BJ (cell line): Measurements from ENCODE around the gene GAPVD1. TPM values are rescaled to one million over a fixed set of nuclear protein-coding genes. Genes with fewer than 3 reads are reported as not detected.

Source experiments
- CTCF ChIA-PET: fragments of 350-600 bp; formaldehyde crosslinking; extraction: SDS; loops from one replicate; lab custom pipeline; 2021; ENCODE audit warnings: antibody characterized with exemption, inconsistent platforms; lab: Yijun Ruan, JAX
- POLR2A ChIA-PET: fragments of 300-600 bp; sonication (Branson Sonifier 250); formaldehyde crosslinking; extraction: SDS; loops from one replicate; lab custom pipeline; 2021; ENCODE audit warnings: antibody characterized with exemption; lab: Charles Lee
- DNase-seq: peaks from one replicate; pipeline ENCODE4 v3.0.0-alpha.2; 2011; ENCODE audit warnings: low read depth
- H3K27me3 ChIP-seq: 2 replicates; pipeline ENCODE4 v1.6.0; 2011; ENCODE audit warnings: low read length; ENCODE audit not compliant: control insufficient read depth, insufficient read depth
- H3K36me3 ChIP-seq: 2 replicates; pipeline ENCODE4 v1.5.1; 2011; ENCODE audit warnings: low read length; ENCODE audit not compliant: control insufficient read depth, insufficient read depth
- H3K4me3 ChIP-seq: 2 replicates; pipeline ENCODE4 v1.5.1; 2011; ENCODE audit warnings: low read depth, mild to moderate bottlenecking, control low read depth, low read length
- polyA plus RNA-seq: library from polyadenylated mRNA; depleted of rRNA; stranded (reverse); fragments of >200 nt; gene quantifications from 2 replicates; pipeline ENCODE4 v1.2.3, GENCODE V29; 2011
- TF ChIP-seq, protein P1 (sequence below): IDR thresholded peaks from 2 replicates; pipeline ENCODE4 v1.5.1; 2011; ENCODE audit warnings: low read depth, mild to moderate bottlenecking, control low read depth, inconsistent platforms, low read length, moderate library complexity; ENCODE audit not compliant: insufficient read depth

Gene GAPVD1
- polyA plus RNA-seq, 1 experiment: 11.6 TPM

DNA sequence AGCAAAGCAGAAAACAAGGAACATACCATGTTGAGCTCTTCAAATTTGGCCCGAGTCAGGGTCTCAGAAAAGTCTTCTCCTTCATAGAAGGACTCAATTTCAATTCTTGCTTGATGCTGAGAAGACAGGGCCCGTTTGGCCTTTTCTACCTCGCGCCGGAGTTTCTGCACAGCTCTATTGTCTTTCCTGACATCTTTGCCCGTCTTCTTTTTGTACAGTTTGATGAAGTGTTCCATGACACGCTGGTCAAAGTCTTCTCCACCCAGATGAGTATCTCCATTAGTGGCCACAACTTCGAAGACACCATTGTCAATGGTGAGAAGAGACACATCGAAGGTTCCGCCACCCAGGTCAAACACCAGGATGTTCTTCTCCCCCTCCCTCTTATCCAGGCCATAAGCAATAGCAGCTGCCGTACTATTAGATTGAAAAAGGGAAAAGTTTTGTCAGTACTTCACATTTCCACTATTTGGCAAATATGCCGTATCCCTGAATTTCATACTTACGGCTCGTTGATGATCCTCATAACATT is 22.6 kb upstream of the GAPVD1 start:
- ChIA-PET CTCF (no interaction called here), POLR2A (no interaction called here)
- TF ChIP-seq, protein P1, sequence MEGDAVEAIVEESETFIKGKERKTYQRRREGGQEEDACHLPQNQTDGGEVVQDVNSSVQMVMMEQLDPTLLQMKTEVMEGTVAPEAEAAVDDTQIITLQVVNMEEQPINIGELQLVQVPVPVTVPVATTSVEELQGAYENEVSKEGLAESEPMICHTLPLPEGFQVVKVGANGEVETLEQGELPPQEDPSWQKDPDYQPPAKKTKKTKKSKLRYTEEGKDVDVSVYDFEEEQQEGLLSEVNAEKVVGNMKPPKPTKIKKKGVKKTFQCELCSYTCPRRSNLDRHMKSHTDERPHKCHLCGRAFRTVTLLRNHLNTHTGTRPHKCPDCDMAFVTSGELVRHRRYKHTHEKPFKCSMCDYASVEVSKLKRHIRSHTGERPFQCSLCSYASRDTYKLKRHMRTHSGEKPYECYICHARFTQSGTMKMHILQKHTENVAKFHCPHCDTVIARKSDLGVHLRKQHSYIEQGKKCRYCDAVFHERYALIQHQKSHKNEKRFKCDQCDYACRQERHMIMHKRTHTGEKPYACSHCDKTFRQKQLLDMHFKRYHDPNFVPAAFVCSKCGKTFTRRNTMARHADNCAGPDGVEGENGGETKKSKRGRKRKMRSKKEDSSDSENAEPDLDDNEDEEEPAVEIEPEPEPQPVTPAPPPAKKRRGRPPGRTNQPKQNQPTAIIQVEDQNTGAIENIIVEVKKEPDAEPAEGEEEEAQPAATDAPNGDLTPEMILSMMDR: no peak
- peak overlapping the region; percentile 89 for H3K4me3 ChIP-seq
- no peaks in the 10 kb centered on the region for H3K27me3 ChIP-seq
- peaks cover 10% of the 10 kb centered on the region for H3K36me3 ChIP-seq
- no peak for DNase-seq

DNA sequence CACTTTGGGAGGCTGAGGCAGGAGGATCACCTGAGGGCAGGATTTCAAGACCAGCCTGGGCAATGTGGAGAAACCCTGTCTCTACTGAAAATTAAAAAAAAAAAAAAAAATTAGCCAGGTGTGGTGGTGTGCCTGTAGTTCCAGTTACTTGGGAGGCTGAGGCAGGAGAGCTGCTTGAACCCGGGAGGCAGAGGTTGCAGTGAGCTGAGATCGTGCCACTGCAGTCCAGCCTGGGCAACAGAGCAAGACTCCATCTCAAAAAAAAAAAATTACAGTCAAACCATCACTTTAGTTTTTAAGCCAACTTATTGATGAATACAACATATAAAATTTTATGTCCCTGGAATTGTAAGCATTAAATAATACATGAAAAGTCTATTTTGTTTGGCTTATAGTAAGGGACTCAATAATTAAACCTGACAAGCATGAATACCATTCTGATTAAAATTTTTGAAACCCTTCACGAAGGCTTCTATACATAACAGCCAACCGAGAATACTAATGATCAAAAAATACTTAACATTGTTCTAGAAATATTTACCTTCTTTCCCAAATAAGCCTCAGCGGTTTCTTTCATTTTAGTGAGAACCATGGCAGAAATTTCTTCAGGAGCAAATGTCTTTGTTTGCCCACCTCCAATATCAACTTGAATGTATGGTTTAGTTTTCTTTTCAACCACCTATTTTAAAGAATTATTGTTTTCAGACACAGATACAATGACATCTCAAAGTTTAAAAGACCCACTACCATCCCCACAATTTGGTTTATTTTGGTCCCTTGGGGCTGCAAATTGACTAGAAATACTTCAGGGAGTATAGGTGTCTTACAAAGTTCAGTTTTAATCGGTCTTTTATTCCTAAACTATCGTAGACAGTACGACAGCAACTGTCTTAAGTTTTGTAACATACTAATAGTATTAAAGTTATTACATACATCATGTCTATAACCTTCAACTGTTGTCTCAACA is 21.7 kb upstream of the GAPVD1 start:
- no peak for DNase-seq
- TF ChIP-seq, protein P1: no peak
- H3K36me3 ChIP-seq: peaks cover 10% of the 10 kb centered on the region
- no peaks in the 10 kb centered on the region for H3K27me3 ChIP-seq
- ChIA-PET POLR2A (no interaction called here), CTCF (no interaction called here)
- peak overlapping the region; percentile 89 for H3K4me3 ChIP-seq

DNA sequence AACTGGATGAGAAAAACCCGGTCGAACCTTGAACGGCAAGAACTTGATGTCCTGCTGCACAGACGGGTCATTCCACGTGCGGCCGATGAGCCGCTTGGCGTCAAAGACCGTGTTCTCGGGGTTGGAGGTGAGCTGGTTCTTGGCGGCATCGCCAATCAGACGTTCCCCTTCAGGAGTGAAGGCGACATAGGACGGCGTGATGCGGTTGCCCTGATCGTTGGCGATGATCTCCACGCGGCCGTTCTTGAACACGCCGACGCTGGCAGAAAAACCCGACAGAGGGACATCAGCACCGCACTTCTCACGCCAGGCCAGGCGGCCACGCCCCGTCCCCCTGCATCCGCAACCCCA is 21.0 kb upstream of the GAPVD1 start:
- peaks cover 10% of the 10 kb centered on the region for H3K36me3 ChIP-seq
- DNase-seq: no peak

DNA sequence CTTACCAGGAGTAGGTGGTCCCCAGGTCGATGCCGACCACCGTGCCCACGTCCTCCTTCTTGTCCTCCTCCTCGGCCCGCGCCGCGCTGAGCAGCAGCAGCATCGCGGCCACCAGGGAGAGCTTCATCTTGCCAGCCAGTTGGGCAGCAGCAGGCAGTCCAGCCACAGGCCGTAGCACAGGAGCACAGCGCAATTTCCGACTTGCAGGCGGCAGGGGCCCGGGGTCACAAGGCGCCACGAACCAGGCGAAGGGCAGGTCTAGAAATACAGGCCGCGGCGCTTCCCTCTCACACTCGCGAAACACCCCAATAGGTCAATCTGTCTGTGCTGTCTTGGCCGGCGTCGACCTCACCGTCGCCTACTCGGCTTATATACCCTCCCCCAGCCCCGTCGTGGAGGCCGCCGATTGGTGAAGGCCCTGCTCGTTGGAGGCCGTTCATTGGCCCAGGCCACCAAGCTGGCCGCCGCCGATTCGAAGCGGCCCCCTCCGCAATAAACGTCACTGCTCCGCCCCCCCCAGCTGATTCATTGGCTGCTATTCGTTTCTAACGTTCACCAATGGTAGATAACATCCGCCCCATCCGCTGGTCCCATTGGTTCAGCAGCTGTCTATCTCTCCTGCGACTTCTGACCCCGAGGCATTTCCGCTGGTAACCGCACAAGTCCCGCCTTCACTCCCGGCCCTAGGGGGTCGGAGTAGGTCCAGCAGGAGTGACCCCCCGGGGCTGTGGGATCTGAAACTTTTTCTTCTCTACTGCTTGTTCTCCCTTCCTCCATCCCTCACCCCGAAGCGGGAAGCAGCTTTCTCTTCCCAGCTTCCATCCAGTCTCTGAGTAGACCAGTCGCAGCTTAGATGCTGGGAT is 20.4 kb upstream of the GAPVD1 start, which contains the start of gene HSPA5:
Gene HSPA5 (minus strand): TSS at position 344 of the 863 bp plus-strand sequence. CDS start 217 bp downstream, at position 127.
- Histone ChIP-seq H3K36me3 (peaks cover 8% of the 10 kb centered on the region), H3K27me3 (no peaks in the 10 kb centered on the region), H3K4me3 (peak within 1 kb of the TSS; percentile 89)
- ChIA-PET POLR2A (interaction anchor here (0.5 to 0.9 kb wide), 7 partner anchors 20 to 385 kb away, joined by 3 to 7 read pairs (median 3); partner anchors contain the start of gene GAPVD1), CTCF (no interaction called here)
- DNase-seq: peak; percentile 99
- TF ChIP-seq, protein P1: peak; percentile 30; the same call in 1 of the 2 replicates

More for the DNA sequence above, 21.0 kb upstream of the GAPVD1 start:
- ChIA-PET CTCF (no interaction called here), POLR2A (no interaction called here)
- H3K27me3 ChIP-seq: no peaks in the 10 kb centered on the region
- peak overlapping the region; percentile 89 for H3K4me3 ChIP-seq
- TF ChIP-seq, protein P1: no peak
